ENCODE data around the gene ACTR1A. TPM values are rescaled to one million over a fixed set of nuclear protein-coding genes. Genes with fewer than 3 reads are reported as not detected.

Gene ACTR1A
- total RNA-seq, 1 experiment from 2014 or later = 85.6 TPM

GRCh38 chr10:102523250-102524029, 20.9 kb upstream of the ACTR1A start:
- DNase-seq (ENCODE audit: low read depth, low spot score) = peak; percentile 37
- in situ Hi-C loops (cut with HindIII; ENCODE audit: low pct_unique_long_range_greater_than_20kb, low sequenced_read_pairs) = no loop called here

DNA sequence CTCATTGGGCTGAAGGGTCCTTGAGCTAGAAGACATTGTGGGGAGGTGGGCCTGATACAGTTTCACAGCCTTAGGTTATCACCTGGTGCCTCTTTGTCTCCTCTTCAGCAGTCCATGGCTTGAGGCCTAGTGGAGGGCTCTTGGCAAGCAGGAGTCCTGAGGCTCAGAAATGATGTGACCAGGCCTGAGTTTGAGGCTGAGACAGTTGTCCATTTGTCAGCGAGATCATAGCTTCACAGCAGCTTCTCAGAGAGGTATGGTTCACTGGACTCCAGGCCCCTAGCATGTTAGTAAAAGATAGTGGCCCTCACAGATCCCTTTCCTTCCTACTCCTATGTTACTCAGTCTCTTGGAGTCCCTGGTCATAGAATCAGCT, 20.4 kb upstream of the ACTR1A start:
- no peak for DNase-seq (ENCODE audit: low read depth, low spot score)
- in situ Hi-C loops (cut with HindIII; ENCODE audit: low pct_unique_long_range_greater_than_20kb, low sequenced_read_pairs) = no loop called here

GRCh38 chr10:102519246-102519825, 16.8 kb upstream of the ACTR1A start:
- no peak for DNase-seq (ENCODE audit: low read depth, low spot score)
- in situ Hi-C loops (cut with HindIII; ENCODE audit: low pct_unique_long_range_greater_than_20kb, low sequenced_read_pairs) = no loop called here

DNA sequence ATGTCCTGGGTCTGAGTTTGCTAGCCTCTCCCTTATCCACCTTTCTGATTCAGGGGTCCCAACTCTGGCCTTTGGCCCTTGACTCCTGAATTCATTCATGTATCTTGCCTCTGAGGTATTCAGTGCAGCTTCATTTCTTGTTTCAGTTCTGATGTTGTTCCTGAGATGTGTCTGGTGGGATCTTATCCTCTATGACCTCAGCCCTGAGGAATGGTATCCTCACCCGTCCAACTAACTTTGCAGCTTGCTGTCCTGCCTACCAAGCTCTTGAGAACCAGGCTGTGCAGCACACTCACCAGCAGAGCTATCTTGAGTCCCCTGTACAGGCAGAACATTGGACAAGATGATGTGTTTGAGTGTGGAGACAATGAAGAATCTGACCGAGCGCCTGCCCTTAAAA, 15.0 kb upstream of the ACTR1A start:
- in situ Hi-C loops (cut with HindIII; ENCODE audit: low pct_unique_long_range_greater_than_20kb, low sequenced_read_pairs) = no loop called here
- DNase-seq (ENCODE audit: low read depth, low spot score) = no peak

GRCh38 chr10:102515724-102516123, 13.2 kb upstream of the ACTR1A start:
- DNase-seq (ENCODE audit: low read depth, low spot score) = no peak
- in situ Hi-C loops (cut with HindIII; ENCODE audit: low pct_unique_long_range_greater_than_20kb, low sequenced_read_pairs) = no loop called here

- no peak for DNase-seq (ENCODE audit: low read depth, low spot score)
- in situ Hi-C loops (cut with HindIII; ENCODE audit: low pct_unique_long_range_greater_than_20kb, low sequenced_read_pairs) = no loop called here
These were observed 12.2 kb upstream of the ACTR1A start for GRCh38 chr10:102514487-102515311.

DNA sequence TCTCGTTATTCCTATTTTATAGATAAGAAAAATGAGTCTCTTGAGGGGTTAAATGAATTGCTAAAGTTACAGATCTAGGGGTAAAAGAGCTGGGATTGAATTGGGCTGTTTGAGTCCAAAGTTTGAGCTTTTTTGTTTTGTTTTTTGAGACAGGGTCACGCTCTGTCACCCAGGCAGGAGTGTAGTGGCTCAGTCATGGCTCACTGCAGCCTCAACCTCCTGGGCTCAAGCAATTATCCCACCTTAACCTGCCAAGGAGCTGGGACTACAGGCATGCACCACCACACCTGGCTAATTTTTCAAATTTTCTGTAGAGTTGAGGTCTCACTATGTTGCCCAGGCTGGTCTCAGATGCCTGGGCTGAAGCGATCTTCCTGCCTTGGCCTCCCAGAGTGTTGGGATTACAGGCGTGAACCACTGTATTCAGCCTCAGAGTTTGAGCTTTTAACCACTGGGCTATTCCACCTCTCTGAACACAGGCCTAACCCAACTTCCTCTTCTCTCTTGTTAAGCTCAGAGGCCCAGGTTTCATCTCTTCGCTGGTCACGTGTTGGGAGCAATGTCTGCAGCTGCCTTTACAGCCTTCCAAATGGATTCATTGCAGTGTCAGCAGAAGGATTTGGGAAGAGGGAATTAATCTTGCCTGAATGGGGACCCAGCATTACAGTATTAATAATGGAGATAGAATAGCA, 9.2 kb upstream of the ACTR1A start:
- DNase-seq (ENCODE audit: low read depth, low spot score) = no peak
- in situ Hi-C loops (cut with HindIII; ENCODE audit: low pct_unique_long_range_greater_than_20kb, low sequenced_read_pairs) = no loop called here

DNA sequence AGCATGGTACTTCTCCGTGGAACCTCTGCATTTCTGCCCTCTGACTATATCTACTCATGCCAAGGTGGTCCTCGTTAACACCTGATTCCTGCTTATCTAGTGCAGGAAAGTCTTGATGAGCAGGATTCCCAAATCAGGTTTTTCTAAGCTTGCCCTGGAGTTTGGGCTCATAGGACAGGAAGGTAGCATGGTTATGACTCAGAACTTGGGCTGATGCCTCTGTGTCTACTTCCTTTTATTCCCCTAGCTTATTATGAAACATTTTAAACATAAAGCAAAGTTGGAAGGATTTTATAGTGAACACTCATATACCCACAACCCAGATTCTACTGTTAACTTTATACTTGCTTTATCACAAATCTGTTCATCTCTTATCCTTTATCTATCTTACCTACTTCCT, 6.9 kb upstream of the ACTR1A start:
- in situ Hi-C loops (cut with HindIII; ENCODE audit: low pct_unique_long_range_greater_than_20kb, low sequenced_read_pairs) = loop anchor here (10.0 kb wide), 1 partner anchor 65 kb away; no protein-coding TSS in a partner anchor
- no peak for DNase-seq (ENCODE audit: low read depth, low spot score)

DNA sequence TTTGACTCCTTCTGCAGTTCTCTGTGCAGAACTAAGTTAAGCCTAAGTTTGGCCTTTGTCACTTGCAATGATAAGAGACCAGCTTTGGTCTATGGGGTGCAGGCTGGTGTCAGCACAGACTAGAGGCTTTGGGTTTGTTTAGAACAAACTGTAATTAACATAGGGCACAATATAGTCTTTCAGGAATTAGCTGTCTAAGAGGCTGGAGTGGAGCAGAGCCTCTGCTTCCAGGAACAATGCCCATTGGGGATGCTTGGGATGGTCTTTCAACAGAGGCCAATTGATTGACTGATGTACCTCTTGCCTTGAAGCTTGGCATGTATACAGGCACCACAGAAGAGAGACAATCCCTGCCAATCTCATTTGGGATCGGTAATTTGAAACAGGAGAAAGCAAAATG, 6.0 kb upstream of the ACTR1A start:
- DNase-seq (ENCODE audit: low read depth, low spot score) = no peak
- in situ Hi-C loops (cut with HindIII; ENCODE audit: low pct_unique_long_range_greater_than_20kb, low sequenced_read_pairs) = loop anchor here (10.0 kb wide), 1 partner anchor 66 kb away; no protein-coding TSS in a partner anchor

- in situ Hi-C loops (cut with HindIII; ENCODE audit: low pct_unique_long_range_greater_than_20kb, low sequenced_read_pairs) = loop anchor here (10.0 kb wide), 1 partner anchor 67 kb away; no protein-coding TSS in a partner anchor
- DNase-seq (ENCODE audit: low read depth, low spot score) = no peak
These were observed 5.0 kb upstream of the ACTR1A start for GRCh38 chr10:102507521-102507920.

GRCh38 chr10:102505462-102506115, 3.1 kb upstream of the ACTR1A start:
- DNase-seq (ENCODE audit: low read depth, low spot score) = no peak
- in situ Hi-C loops (cut with HindIII; ENCODE audit: low pct_unique_long_range_greater_than_20kb, low sequenced_read_pairs) = loop anchor here (10.0 kb wide), 1 partner anchor 69 kb away; no protein-coding TSS in a partner anchor

DNA sequence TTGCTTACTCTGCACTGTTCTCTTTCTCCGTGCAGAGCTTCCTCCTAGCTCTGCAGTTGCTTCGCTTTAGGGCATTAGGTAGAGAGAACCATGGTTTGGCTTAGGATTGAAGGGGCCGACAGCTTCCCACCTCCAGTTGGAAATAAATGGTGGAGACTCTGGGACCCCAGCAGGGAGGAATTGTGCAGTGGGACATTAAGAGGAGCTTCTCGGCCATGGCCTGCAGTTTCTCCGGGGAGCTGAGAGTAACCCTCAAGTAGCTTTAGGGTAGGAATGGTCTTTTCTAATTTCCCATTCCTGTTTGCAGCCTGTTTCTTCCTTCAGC, 2.4 kb upstream of the ACTR1A start:
- DNase-seq (ENCODE audit: low read depth, low spot score) = no peak
- in situ Hi-C loops (cut with HindIII; ENCODE audit: low pct_unique_long_range_greater_than_20kb, low sequenced_read_pairs) = loop anchor here (10.0 kb wide), 1 partner anchor 70 kb away; no protein-coding TSS in a partner anchor

DNA sequence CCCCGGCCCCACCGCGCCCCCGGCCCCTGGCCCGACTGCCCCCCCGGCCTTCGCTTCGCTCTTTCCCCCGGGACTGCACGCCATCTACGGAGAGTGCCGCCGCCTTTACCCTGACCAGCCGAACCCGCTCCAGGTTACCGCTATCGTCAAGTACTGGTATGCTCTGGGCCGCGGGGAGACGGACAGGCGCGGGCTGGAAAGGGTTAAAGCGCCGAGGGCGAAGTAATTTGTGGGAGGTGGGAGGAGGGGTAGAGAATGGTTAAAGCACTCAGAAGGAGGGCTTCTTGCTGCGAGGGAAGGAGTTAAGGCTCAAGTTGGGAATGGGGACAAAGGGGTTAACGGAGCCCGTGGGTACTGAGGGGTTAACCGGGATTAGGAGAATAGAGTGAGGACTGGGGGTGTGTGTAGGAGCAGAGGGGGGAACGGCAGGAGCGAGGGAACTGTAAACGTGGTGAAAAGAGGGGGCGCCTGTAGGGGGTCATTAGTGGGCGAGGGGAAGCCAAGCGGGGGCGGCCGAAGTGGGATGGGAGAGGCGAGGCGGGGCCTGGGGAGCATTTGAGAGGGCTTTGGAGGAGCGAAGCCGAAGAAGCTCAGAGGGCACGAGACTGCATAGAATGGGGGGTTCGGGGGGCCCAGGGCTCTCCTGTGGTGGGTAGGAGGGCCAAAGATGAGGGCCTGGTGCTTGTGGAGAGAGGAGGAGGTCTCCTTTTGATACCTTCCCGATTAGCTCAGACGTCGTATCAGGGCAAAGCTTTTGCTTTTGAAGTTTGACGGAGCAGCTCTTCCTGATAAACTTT, 1.9 kb upstream of the ACTR1A start:
- DNase-seq (ENCODE audit: low read depth, low spot score) = peak; percentile 36
- in situ Hi-C loops (cut with HindIII; ENCODE audit: low pct_unique_long_range_greater_than_20kb, low sequenced_read_pairs) = loop anchor here (10.0 kb wide), 1 partner anchor 70 kb away; no protein-coding TSS in a partner anchor

DNA sequence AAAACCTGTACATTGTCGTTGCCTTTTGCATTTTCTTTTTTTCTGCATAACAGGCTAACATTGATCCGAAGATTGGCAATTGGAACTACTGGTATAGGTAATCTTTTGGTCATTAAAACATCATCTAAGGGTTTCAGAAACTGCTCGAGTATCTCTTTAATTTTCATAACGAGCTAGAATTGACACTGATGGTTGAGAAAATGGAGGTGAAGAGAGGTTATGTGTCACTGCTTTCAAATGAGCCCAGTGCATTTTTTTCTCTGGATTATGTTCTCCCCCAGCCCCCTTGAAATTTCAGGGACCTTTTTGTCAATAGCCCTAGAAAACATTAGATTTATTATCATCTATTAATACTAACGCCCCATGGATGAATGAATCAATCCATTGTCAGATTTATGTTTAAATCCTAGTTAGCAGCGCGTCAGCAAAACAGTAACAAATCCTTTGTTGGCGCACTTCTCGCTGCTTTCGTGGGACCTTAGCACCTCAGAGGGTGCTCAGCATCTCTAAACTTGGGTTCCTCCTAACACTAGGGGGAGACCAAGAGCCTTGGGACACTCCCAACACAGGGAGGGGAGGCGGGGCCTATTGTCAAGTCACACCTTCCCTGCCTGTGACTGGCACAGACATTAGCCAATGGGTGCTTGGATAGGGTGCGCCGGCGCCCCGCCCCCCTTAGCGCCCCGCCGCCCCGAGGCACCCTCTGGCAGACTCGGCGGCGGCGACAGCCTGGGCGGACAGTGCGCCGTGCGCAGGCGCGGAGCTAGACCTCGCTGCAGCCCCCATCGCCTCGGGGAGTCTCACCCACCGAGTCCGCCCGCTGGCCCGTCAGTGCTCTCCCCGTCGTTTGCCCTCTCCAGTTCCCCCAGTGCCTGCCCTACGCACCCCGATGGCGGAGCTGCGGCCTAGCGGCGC, 1.0 kb upstream of the ACTR1A start, which contains the start of gene SUFU:
Gene SUFU, plus strand, starts transcription at position 709 of the 915 bp plus-strand sequence. Its CDS starts 181 bp downstream, at position 890.
- peak; percentile 97 for DNase-seq (ENCODE audit: low read depth, low spot score)
- in situ Hi-C loops (cut with HindIII; ENCODE audit: low pct_unique_long_range_greater_than_20kb, low sequenced_read_pairs) = loop anchor here (10.0 kb wide), 1 partner anchor 71 kb away; no protein-coding TSS in a partner anchor

DNA sequence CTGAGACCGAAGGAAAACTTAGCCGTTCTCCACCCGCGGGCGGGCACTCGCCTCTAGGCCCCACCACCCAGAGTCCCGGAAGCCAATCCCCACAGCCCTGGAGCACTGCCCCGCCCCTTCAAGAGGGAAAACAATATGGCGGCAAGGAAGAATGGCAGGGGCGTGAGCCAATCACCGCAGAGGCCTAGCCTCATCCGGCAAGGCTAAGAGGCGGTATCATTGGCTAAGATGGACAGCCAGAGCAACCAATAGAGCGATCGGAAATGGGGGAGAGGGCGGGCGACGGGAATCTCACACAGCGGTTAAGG, 529 bp downstream of the ACTR1A start:
- in situ Hi-C loops (cut with HindIII; ENCODE audit: low pct_unique_long_range_greater_than_20kb, low sequenced_read_pairs) = loop anchor here (10.0 kb wide), 1 partner anchor 73 kb away; no protein-coding TSS in a partner anchor
- DNase-seq (ENCODE audit: low read depth, low spot score) = peak; percentile 98

Measured in SK-MEL-5 (cell line).